HG03097 (cell line): ENCODE data around the gene SH2B2.
"Not testable (repeated sequence)": the region's sequence is repeated elsewhere in the genome, so short reads cannot be mapped to it uniquely, and the experiment has no call there.

Source experiments
- ATAC-seq: cut with Tn5 transposase; IDR thresholded peaks from one replicate; pipeline ENCODE4 v1.9.1; 2021; ENCODE audit not compliant: unreplicated experiment, low FRiP score

Gene SH2B2

GRCh38 chr7:102303669-102304422 is 17.2 kb downstream of the SH2B2 start:
- no peak for ATAC-seq

- no peak for ATAC-seq
These were observed 18.0 kb downstream of the SH2B2 start for GRCh38 chr7:102304668-102305067.

- no peak for ATAC-seq
These were observed 19.0 kb downstream of the SH2B2 start for GRCh38 chr7:102305414-102306268.

GRCh38 chr7:102306916-102307677 is 20.4 kb downstream of the SH2B2 start:
- ATAC-seq, result peak; percentile 62

GRCh38 chr7:102310414-102310815 is 23.7 kb downstream of the SH2B2 start:
- no peak for ATAC-seq

- no peak for ATAC-seq
These were observed 25.6 kb downstream of the SH2B2 start for GRCh38 chr7:102312317-102312716.

- no peak for ATAC-seq
These were observed 27.5 kb downstream of the SH2B2 start for GRCh38 chr7:102313997-102314780.

- ATAC-seq, result no peak
These were observed 30.8 kb downstream of the SH2B2 start for GRCh38 chr7:102317231-102318059.

- no peak for ATAC-seq
These were observed 31.9 kb downstream of the SH2B2 start for GRCh38 chr7:102318482-102318971.

GRCh38 chr7:102319671-102320070 is 33.0 kb downstream of the SH2B2 start:
- ATAC-seq, result no peak

GRCh38 chr7:102320181-102320580 is 33.5 kb downstream of the SH2B2 start:
- no peak for ATAC-seq

- no peak for ATAC-seq
These were observed 34.1 kb downstream of the SH2B2 start for GRCh38 chr7:102320601-102321350.

- ATAC-seq, result no peak
These were observed 34.9 kb downstream of the SH2B2 start for GRCh38 chr7:102321351-102322201.

GRCh38 chr7:102322202-102322715 is 35.6 kb downstream of the SH2B2 start:
- ATAC-seq, result no peak

- ATAC-seq, result no peak
These were observed 37.2 kb downstream of the SH2B2 start for GRCh38 chr7:102323914-102324195.

GRCh38 chr7:102325106-102325505 is 38.4 kb downstream of the SH2B2 start:
- not testable (repeated sequence) for ATAC-seq

GRCh38 chr7:102326157-102326889 is 39.7 kb downstream of the SH2B2 start:
- ATAC-seq, result no peak
